Measurements from ENCODE around the gene FAM200B. TPM values are rescaled to one million over a fixed set of nuclear protein-coding genes. Genes with fewer than 3 reads are reported as not detected.
"Not testable (repeated sequence)": the region's sequence is repeated elsewhere in the genome, so short reads cannot be mapped to it uniquely, and the experiment has no call there.

The FAM200B gene
- polyA plus RNA-seq, 1 of the 3 experiments (the other 2 are of a cell fraction): 46.3 TPM

DNA sequence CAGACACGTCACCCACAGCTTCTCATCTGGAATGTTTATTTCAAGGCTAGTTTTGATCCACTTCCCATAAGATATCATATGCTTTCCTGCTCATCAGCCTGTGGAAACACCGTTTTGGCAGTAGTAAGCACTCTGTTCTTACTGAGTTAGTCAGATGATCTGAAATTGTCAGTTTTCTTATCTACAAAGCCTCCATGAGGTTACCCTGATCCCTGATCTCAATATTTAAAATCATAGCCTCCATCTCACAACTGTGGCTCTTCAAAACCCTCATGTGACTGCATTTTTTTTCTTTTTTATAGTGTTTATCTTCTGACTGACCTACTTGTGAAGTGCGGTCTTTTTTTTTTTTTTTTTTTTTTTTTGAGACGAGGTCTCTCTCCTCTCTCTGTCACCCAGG is 44.0 kb downstream of the FAM200B start (continued):
- TF ChIP-seq CHD2 (IDR thresholded peaks at IDR 0.05; ENCODE audit: low read length, partially characterized antibody): no peak

DNA sequence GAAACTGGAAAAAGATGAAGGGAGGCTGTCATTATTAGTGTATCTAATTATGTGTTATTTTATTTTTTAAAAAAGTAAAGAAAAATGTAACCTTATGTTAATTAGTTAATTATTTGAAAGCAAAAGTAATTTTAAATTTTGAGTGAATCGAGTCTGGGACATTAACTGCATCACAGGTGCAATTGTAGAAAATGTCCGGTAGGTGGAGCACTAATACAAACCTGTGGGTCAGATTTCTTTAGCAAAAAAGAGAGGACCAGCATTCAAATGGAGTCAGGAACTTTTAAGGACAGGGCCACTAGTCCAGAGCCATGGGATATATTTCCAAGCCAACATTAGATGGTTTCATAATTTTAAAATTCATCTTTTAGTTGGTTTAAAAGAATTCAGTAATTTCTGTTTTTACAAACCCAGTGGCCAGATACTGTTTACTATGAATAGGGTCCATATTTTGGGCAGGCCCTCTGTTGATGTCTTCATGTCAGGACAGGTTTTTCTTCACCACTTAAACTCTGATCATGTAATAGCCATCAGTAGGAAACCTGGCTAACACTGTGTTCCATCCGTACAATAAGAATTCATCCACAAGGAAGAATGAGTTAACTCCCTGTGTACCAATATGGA is 48.4 kb downstream of the FAM200B start:
- H3K27ac ChIP-seq (ENCODE audit: low read depth in 2 of 2, low read length in 1 of 2): no peak overlapping the region
- no peak overlapping the region for H3K9ac ChIP-seq
- ChIA-PET CTCF (interaction anchor here (0.6 to 3.1 kb wide), 11 partner anchors 11 to 271 kb away, joined by 3 to 11 read pairs (median 4); no protein-coding TSS in a partner anchor), POLR2A (no interaction called here)
- H2AFZ ChIP-seq (ENCODE audit: low read depth): no peak overlapping the region
- peak; percentile 66 for DNase-seq
- H3F3A ChIP-seq (replicated peaks; ENCODE audit: insufficient read depth): no peaks in the 10 kb centered on the region
- no peaks in the 10 kb centered on the region for H3K9me3 ChIP-seq
- H4K20me1 ChIP-seq (ENCODE audit: insufficient read depth): no peaks in the 10 kb centered on the region
- H3K36me3 ChIP-seq (replicated peaks in 1 of 2; ENCODE audit: control insufficient read depth in 1 of 2, insufficient read depth in 2 of 2, low read length in 1 of 2): no peaks in the 10 kb centered on the region
- H3K4me2 ChIP-seq: no peak overlapping the region
- TF ChIP-seq, protein P1, sequence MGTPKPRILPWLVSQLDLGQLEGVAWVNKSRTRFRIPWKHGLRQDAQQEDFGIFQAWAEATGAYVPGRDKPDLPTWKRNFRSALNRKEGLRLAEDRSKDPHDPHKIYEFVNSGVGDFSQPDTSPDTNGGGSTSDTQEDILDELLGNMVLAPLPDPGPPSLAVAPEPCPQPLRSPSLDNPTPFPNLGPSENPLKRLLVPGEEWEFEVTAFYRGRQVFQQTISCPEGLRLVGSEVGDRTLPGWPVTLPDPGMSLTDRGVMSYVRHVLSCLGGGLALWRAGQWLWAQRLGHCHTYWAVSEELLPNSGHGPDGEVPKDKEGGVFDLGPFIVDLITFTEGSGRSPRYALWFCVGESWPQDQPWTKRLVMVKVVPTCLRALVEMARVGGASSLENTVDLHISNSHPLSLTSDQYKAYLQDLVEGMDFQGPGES (IDR thresholded peaks at IDR 0.05; ENCODE audit: low read depth, low read length): no peak
- TF ChIP-seq RAD21 (IDR thresholded peaks at IDR 0.05; ENCODE audit: low read length): peak; percentile 84
- no peak for TF ChIP-seq MXI1 (IDR thresholded peaks at IDR 0.05; ENCODE audit: low read depth, low read length)
- no peak for TF ChIP-seq YY1 (IDR thresholded peaks at IDR 0.05; ENCODE audit: low read depth)
- TF ChIP-seq, protein P2, sequence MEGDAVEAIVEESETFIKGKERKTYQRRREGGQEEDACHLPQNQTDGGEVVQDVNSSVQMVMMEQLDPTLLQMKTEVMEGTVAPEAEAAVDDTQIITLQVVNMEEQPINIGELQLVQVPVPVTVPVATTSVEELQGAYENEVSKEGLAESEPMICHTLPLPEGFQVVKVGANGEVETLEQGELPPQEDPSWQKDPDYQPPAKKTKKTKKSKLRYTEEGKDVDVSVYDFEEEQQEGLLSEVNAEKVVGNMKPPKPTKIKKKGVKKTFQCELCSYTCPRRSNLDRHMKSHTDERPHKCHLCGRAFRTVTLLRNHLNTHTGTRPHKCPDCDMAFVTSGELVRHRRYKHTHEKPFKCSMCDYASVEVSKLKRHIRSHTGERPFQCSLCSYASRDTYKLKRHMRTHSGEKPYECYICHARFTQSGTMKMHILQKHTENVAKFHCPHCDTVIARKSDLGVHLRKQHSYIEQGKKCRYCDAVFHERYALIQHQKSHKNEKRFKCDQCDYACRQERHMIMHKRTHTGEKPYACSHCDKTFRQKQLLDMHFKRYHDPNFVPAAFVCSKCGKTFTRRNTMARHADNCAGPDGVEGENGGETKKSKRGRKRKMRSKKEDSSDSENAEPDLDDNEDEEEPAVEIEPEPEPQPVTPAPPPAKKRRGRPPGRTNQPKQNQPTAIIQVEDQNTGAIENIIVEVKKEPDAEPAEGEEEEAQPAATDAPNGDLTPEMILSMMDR (IDR thresholded peaks at IDR 0.05): peak; percentile 84
- TF ChIP-seq CHD2 (IDR thresholded peaks at IDR 0.05; ENCODE audit: low read length, partially characterized antibody): no peak
- TF ChIP-seq, protein P3, sequence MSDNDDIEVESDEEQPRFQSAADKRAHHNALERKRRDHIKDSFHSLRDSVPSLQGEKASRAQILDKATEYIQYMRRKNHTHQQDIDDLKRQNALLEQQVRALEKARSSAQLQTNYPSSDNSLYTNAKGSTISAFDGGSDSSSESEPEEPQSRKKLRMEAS (IDR thresholded peaks at IDR 0.05; ENCODE audit: low read depth): no peak
- no peak for TF ChIP-seq FOXM1 (IDR thresholded peaks at IDR 0.05; ENCODE audit: low read depth)
- no peak for TF ChIP-seq ELF1 (IDR thresholded peaks at IDR 0.05)
- TF ChIP-seq, protein P4, sequence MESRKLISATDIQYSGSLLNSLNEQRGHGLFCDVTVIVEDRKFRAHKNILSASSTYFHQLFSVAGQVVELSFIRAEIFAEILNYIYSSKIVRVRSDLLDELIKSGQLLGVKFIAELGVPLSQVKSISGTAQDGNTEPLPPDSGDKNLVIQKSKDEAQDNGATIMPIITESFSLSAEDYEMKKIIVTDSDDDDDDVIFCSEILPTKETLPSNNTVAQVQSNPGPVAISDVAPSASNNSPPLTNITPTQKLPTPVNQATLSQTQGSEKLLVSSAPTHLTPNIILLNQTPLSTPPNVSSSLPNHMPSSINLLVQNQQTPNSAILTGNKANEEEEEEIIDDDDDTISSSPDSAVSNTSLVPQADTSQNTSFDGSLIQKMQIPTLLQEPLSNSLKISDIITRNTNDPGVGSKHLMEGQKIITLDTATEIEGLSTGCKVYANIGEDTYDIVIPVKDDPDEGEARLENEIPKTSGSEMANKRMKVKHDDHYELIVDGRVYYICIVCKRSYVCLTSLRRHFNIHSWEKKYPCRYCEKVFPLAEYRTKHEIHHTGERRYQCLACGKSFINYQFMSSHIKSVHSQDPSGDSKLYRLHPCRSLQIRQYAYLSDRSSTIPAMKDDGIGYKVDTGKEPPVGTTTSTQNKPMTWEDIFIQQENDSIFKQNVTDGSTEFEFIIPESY (IDR thresholded peaks at IDR 0.05; ENCODE audit: borderline replicate concordance, low read depth): no peak
- TF ChIP-seq, protein P5, sequence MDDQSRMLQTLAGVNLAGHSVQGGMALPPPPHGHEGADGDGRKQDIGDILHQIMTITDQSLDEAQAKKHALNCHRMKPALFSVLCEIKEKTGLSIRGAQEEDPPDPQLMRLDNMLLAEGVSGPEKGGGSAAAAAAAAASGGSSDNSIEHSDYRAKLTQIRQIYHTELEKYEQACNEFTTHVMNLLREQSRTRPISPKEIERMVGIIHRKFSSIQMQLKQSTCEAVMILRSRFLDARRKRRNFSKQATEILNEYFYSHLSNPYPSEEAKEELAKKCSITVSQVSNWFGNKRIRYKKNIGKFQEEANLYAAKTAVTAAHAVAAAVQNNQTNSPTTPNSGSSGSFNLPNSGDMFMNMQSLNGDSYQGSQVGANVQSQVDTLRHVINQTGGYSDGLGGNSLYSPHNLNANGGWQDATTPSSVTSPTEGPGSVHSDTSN (IDR thresholded peaks at IDR 0.05): no peak
- TF ChIP-seq, protein P6, sequence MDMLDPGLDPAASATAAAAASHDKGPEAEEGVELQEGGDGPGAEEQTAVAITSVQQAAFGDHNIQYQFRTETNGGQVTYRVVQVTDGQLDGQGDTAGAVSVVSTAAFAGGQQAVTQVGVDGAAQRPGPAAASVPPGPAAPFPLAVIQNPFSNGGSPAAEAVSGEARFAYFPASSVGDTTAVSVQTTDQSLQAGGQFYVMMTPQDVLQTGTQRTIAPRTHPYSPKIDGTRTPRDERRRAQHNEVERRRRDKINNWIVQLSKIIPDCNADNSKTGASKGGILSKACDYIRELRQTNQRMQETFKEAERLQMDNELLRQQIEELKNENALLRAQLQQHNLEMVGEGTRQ (IDR thresholded peaks at IDR 0.05; ENCODE audit: borderline replicate concordance, low read depth, low read length): no peak
- TF ChIP-seq GATA2 (CRISPR knock-in tag; IDR thresholded peaks at IDR 0.05): no peak
- no peak for TF ChIP-seq FOXJ3 (CRISPR knock-in tag; IDR thresholded peaks at IDR 0.05)
- TF ChIP-seq NRF1 (IDR thresholded peaks at IDR 0.05; ENCODE audit: low read depth, low read length): no peak
- TF ChIP-seq SMC3 (IDR thresholded peaks at IDR 0.05; ENCODE audit: low read depth, low read length): peak; percentile 55
- TF ChIP-seq RCOR1 (IDR thresholded peaks at IDR 0.05; ENCODE audit: low read length): no peak
- H3K27me3 ChIP-seq (ENCODE audit: insufficient read depth): no peaks in the 10 kb centered on the region
- no peak overlapping the region for H3K4me3 ChIP-seq (ENCODE audit: low read depth in 2 of 2, low read length in 1 of 2)
- no peaks in the 10 kb centered on the region for H3K9me2 ChIP-seq
- H3K79me2 ChIP-seq (ENCODE audit: insufficient read depth): no peaks in the 10 kb centered on the region
- 23% methylated on average over 3 of the region's 3 CpGs for WGBS (ENCODE audit: low lambda C conversion rate)
- H3K4me1 ChIP-seq (ENCODE audit: control insufficient read depth in 1 of 2, insufficient read depth in 2 of 2, low read depth in 1 of 2, low read length in 1 of 2): no peaks in the 10 kb centered on the region

DNA sequence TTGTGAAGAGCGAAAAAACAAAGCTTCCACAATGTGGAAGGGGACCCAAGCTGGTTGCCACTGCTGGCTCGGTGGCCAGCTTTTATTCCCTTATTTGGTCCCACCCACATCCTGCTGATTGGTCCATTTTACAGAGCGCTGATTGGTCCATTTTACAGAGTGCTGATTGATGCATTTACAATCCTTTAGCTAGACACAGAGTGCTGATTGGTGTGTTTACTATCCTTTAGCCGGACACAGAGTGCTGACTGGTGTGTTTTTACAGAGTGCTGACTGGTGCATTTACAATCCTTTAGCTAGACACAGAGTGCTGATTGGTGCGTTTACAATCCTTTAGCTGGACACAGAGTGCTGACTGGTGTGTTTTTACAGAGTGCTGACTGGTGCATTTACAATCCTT is 51.4 kb downstream of the FAM200B start:
- H3K36me3 ChIP-seq (replicated peaks in 1 of 2; ENCODE audit: control insufficient read depth in 1 of 2, insufficient read depth in 2 of 2, low read length in 1 of 2); H3F3A ChIP-seq (replicated peaks; ENCODE audit: insufficient read depth); H3K9me3 ChIP-seq; H3K9me2 ChIP-seq; POLR2A ChIA-PET; H3K4me2 ChIP-seq; H3K27me3 ChIP-seq (ENCODE audit: insufficient read depth); H2AFZ ChIP-seq (ENCODE audit: low read depth); H3K27ac ChIP-seq (ENCODE audit: low read depth in 2 of 2, low read length in 1 of 2); H3K4me3 ChIP-seq (ENCODE audit: low read depth in 2 of 2, low read length in 1 of 2); H4K20me1 ChIP-seq (ENCODE audit: insufficient read depth); DNase-seq; H3K9ac ChIP-seq; H3K4me1 ChIP-seq (ENCODE audit: control insufficient read depth in 1 of 2, insufficient read depth in 2 of 2, low read depth in 1 of 2, low read length in 1 of 2); H3K79me2 ChIP-seq (ENCODE audit: insufficient read depth): not testable (repeated sequence)
- 71% methylated on average over 4 of the region's 5 CpGs for WGBS (ENCODE audit: low lambda C conversion rate)
- CTCF ChIA-PET: interaction anchor here (1.3 to 1.6 kb wide), 3 partner anchors 24 to 223 kb away, joined by 3 to 8 read pairs (median 8); no protein-coding TSS in a partner anchor
